Mucosa of rectum (tissue), 2 donors: ENCODE results near the gene DNAJB8.

ENCODE experiments used
- H3K27ac ChIP-seq, 2 donors: one replicate each; pipeline ENCODE4 v1.7.0; 2013; ENCODE audit warnings: inconsistent platforms in 2 of 2, low read depth in 2 of 2, low read length in 2 of 2
- H3K27me3 ChIP-seq, 2 donors: one replicate each; pipeline ENCODE4 v1.7.0; 2013; ENCODE audit warnings: low read length in 2 of 2; ENCODE audit not compliant: control insufficient read depth in 2 of 2, insufficient read depth in 2 of 2
- H3K36me3 ChIP-seq, 2 donors: one replicate each; pipeline ENCODE4 v1.7.0; 2013; ENCODE audit warnings: low read length in 2 of 2; ENCODE audit not compliant: control insufficient read depth in 2 of 2, insufficient read depth in 2 of 2
- H3K4me1 ChIP-seq, 2 donors: one replicate each; pipeline ENCODE4 v1.7.0; 2013; ENCODE audit warnings: low read length in 2 of 2, mild to moderate bottlenecking in 1 of 2; ENCODE audit not compliant: control insufficient read depth in 2 of 2, insufficient read depth in 2 of 2
- H3K4me3 ChIP-seq, 2 donors: one replicate each; pipeline ENCODE4 v1.7.0; 2013; ENCODE audit warnings: low read length in 2 of 2
- H3K9ac ChIP-seq, 2 donors: one replicate each; pipeline ENCODE4 v1.7.0; 2013; ENCODE audit warnings: low read length in 2 of 2, low read depth in 1 of 2, mild to moderate bottlenecking in 1 of 2
- H3K9me3 ChIP-seq, 2 donors: one replicate each; pipeline ENCODE4 v1.7.0; 2013; ENCODE audit warnings: low read length in 2 of 2; ENCODE audit not compliant: control insufficient read depth in 2 of 2
- donor health status: healthy.
- donor health status: Normal muscosa, but diverticular disease.

Gene DNAJB8

GRCh38 chr3:128421966-128422365, 44.7 kb downstream of the DNAJB8 start:
- Histone ChIP-seq H3K4me1 (peaks cover 0 to 4% of the 10 kb centered on the region in 2 donors), H3K27ac (no peak overlapping the region), H3K36me3 (no peaks in the 10 kb centered on the region), H3K9ac (no peak overlapping the region), H3K27me3 (no peaks in the 10 kb centered on the region), H3K9me3 (no peaks in the 10 kb centered on the region), H3K4me3 (no peak overlapping the region)

GRCh38 chr3:128421439-128421836, 45.3 kb downstream of the DNAJB8 start:
- no peak overlapping the region for H3K27ac ChIP-seq
- no peaks in the 10 kb centered on the region for H3K27me3 ChIP-seq
- no peak overlapping the region for H3K4me3 ChIP-seq
- no peak overlapping the region for H3K9ac ChIP-seq
- H3K9me3 ChIP-seq: no peaks in the 10 kb centered on the region
- H3K36me3 ChIP-seq: no peaks in the 10 kb centered on the region
- peaks cover 0 to 4% of the 10 kb centered on the region in 2 donors for H3K4me1 ChIP-seq

DNA sequence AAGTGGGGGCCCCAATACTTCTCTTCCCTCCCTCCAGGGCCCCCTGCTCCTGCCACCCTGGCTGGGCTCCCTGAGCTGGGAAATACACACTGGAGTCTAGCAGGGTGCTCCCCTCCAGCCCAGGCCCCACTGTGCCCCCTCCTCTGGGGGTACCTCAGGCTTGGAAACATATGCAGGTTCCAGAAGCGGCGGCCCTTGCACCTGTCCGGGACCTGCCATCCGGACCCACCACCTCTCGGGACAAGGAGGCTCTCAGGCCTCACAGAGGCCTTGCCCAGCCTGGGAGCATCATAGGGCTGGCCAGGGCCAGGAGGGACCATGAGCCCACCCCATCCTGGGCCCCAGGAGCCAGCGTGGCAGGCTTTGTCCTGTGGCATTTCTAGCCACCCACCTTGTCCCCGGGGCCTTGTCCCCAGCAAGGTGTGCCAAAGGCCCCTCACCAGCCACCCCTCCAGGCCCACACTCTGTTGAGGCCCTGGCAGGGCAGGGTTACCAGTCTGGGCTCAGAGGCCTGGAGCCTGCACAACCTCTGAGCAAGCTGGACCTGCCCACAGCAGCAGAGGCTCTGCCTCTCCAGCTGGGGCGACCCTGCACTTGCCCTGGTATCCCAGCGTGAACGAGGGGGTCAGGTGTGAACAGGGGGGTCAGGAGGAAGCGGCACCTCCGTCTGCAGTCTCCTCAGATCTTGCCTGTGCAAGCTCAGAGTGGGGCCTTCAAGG, 45.8 kb downstream of the DNAJB8 start:
- Histone ChIP-seq H3K36me3 (no peaks in the 10 kb centered on the region), H3K9ac (no peak overlapping the region), H3K9me3 (no peaks in the 10 kb centered on the region), H3K27me3 (no peaks in the 10 kb centered on the region), H3K27ac (no peak overlapping the region), H3K4me1 (peaks cover 0 to under 1% of the 10 kb centered on the region in 2 donors), H3K4me3 (no peak overlapping the region)

- H3K4me3 ChIP-seq: no peak overlapping the region
- H3K36me3 ChIP-seq: no peaks in the 10 kb centered on the region
- no peaks in the 10 kb centered on the region for H3K4me1 ChIP-seq
- H3K9ac ChIP-seq: no peak overlapping the region
- H3K9me3 ChIP-seq: no peaks in the 10 kb centered on the region
- H3K27me3 ChIP-seq: no peaks in the 10 kb centered on the region
- H3K27ac ChIP-seq: no peak overlapping the region
Observed at GRCh38 chr3:128420289-128420688, 46.4 kb downstream of the DNAJB8 start.

GRCh38 chr3:128419311-128419710, 47.4 kb downstream of the DNAJB8 start:
- Histone ChIP-seq H3K36me3 (no peaks in the 10 kb centered on the region), H3K4me1 (no peaks in the 10 kb centered on the region), H3K27me3 (no peaks in the 10 kb centered on the region), H3K9me3 (no peaks in the 10 kb centered on the region), H3K9ac (no peak overlapping the region), H3K27ac (no peak overlapping the region), H3K4me3 (no peak overlapping the region)

DNA sequence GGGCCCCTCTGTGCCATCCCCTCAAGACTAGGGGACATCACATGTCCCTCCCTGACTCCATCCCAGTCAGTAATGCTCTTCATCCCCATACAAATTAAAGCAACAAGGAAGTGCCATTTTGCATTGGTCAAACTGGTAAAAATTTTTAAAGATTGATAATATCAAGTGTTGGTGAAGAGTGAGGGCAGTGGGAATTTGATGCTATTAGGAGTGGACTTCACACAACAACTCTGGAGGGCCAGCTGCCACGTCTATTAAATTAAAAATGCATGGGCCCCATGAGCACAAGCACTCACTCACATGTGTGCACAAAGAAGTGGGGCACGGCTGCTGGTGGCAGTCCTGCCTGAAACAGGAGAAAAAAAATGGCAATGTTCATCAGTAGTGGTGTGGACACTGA, 47.8 kb downstream of the DNAJB8 start:
- no peaks in the 10 kb centered on the region for H3K36me3 ChIP-seq
- H3K27me3 ChIP-seq: no peaks in the 10 kb centered on the region
- H3K4me1 ChIP-seq: no peaks in the 10 kb centered on the region
- no peaks in the 10 kb centered on the region for H3K9me3 ChIP-seq
- H3K27ac ChIP-seq: no peak overlapping the region
- no peak overlapping the region for H3K9ac ChIP-seq
- no peak overlapping the region for H3K4me3 ChIP-seq

GRCh38 chr3:128416578-128417211, 50.0 kb downstream of the DNAJB8 start:
- H3K27me3 ChIP-seq: no peaks in the 10 kb centered on the region
- H3K36me3 ChIP-seq: no peaks in the 10 kb centered on the region
- no peaks in the 10 kb centered on the region for H3K4me1 ChIP-seq
- no peaks in the 10 kb centered on the region for H3K9me3 ChIP-seq
- H3K27ac ChIP-seq: peak overlapping the region in 1 of 2 donors; percentile 23
- H3K4me3 ChIP-seq: no peak overlapping the region
- no peak overlapping the region for H3K9ac ChIP-seq

- Histone ChIP-seq H3K36me3 (no peaks in the 10 kb centered on the region), H3K27me3 (no peaks in the 10 kb centered on the region), H3K27ac (peak overlapping the region in 1 of 2 donors; percentile 23), H3K9ac (no peak overlapping the region), H3K4me1 (no peaks in the 10 kb centered on the region), H3K9me3 (no peaks in the 10 kb centered on the region), H3K4me3 (no peak overlapping the region)
Observed at GRCh38 chr3:128415773-128416577, 50.7 kb downstream of the DNAJB8 start.

DNA sequence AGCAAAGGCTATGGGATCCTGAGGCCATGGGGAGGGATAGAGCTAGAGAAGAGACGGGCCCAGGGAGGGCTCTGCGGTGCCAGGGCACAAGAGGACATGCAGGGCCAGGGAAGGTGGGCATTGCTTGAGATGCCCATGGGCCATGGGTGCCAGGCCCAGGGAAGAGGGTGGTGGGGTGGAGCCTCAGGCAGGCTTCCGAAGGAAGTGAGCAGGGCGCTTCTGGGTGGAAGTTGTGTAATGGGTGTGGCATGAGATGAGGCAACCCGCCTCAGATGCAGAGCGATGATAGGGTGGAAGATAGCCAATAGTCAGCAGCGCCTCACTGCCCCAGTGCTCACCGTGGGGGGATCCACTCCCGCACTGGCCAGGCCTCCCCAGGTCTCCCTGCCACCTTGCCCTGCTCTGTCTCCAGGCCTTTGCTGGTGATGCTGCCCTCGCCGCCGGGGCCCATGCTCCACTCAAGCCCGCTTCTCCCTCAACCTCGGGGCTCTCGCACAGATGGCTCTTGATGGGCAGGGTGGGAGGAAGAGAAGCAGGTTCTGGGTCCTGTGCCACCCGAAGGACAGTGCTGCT, 51.4 kb downstream of the DNAJB8 start:
- H3K4me3 ChIP-seq: no peak overlapping the region
- no peaks in the 10 kb centered on the region for H3K27me3 ChIP-seq
- no peak overlapping the region for H3K27ac ChIP-seq
- H3K36me3 ChIP-seq: no peaks in the 10 kb centered on the region
- H3K4me1 ChIP-seq: no peaks in the 10 kb centered on the region
- no peak overlapping the region for H3K9ac ChIP-seq
- no peaks in the 10 kb centered on the region for H3K9me3 ChIP-seq
